ENCODE measurements around the gene TJAP1.
"Not testable (repeated sequence)": the region's sequence is repeated elsewhere in the genome, so short reads cannot be mapped to it uniquely, and the experiment has no call there.

Gene TJAP1

DNA sequence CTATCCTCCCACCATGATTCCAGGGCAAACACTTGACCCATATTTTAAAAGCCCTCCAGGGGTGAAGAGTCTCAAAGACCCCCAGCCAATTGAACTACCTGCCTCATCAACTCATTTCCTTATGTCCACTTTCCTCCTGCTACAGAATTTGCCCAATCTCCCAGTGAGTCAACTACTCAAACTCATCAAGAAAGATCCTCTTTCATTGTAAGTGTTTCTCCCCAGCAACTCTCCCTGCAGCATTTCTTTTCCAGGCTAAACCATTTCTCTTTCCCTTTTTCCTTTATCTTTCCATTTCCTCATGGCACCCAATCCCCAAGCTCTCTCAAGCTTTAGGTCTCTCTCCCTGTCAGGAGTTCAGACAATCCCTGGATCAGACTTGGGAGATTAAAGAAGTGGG is 23.5 kb upstream of the TJAP1 start:
- no peak for DNase-seq

DNA sequence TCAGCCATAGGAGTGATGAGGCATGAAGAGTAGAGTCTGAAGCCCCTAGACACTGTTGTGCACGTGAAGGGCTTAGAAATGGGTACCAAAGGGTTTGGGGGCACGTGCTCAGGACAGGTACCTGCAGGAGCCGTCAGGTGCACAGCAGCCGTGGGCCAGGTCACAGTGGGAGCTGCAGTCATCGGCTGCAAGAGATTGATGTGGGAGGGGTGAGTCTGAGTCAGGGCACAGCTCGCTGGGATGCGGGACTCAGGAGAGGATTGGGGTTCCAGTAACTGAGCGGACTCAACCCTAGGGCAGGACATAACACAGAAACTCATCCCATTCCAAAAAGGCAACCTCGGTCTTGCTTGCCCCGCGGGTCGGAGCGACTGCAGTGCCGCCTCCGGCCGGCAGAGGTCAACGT is 23.1 kb upstream of the TJAP1 start:
- DNase-seq, result no peak

DNA sequence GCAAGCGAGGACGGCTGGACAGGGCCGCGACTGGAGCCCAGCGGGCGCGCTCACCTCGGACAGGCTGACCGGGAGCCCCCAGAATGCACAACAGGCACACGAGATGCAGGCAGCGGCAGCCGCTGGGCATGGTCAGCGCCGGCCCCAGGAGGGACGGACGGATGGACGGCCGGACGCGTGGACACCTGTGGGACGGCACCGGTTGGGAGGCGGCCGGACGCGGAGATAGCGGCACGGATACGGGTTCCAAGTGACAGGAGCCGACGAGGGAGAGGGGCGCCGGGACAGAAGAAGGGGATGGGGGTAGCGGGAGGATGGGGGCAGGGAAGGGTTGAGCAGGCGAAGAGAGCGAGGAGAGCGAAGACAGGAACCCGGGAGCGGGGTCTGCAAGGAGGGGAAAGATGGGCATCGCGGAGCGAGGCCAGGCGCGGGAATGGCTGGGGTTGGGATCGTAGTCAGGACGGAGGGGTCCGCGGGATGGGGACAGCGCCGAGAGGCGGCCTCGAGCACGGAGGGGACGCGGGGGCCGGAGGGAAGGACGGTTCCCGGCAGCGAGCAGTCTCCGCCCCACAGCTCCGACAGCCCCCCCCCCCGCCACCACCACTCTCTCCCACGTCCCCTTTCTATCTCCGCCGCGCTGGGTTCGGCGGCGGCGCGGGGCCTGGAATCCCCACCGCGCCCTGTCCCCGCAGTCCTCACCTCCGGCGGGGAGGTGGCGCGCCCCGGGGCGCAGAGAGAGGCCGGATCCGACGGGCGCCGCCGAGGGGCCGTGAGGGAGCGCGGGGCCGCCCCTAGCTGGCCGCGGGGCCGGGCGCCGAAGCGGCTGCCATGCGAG is 22.5 kb upstream of the TJAP1 start:
- peak; percentile 57 for DNase-seq

DNA sequence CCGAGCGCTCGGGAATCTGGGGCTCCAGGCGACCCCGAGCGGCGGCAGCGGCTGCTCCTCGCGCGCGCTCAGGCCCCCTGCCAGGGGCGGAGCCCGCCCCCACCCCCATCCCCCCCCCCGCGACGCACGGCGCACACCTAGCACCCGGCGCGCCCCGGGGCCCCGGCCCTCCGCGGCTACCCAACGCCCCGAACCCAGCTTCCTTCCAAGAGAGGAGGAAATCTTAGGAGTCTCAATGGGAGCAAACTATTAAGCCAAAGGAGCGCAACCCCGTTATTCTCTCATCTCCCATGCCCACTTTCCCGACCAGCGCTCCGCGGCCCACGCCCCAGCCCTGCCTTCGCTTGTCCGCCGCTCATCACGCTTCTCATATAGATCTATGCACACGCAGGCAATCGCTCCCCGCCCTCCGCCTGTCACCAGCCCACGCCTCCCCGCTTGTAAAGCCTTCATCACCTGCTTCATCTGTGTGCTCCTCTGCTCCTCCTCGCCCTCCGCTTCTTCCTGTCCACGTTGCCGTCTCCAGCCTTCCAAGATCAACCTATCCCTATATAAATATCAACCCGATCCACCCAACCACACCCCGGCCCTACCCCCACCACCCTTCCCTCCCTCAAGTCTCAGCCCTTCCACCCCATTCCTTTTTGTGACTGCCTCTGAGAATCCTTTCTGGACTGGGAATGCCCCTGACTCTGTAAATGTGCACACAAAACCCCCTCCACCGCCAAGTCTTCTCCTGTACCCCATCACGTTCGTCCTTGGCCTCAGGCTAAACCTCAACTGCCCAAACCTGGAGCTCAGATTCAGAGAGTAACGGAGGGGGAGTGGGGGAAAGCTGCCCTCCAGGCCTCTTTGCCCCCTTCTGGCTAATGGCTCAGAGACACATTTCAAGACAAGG is 21.6 kb upstream of the TJAP1 start, which contains the start of gene DLK2:
Gene DLK2, minus strand, starts transcription at position 18 of the 898 bp plus-strand sequence. CDS start 723 bp downstream, outside the sequence.
- DNase-seq, result no peak

DNA sequence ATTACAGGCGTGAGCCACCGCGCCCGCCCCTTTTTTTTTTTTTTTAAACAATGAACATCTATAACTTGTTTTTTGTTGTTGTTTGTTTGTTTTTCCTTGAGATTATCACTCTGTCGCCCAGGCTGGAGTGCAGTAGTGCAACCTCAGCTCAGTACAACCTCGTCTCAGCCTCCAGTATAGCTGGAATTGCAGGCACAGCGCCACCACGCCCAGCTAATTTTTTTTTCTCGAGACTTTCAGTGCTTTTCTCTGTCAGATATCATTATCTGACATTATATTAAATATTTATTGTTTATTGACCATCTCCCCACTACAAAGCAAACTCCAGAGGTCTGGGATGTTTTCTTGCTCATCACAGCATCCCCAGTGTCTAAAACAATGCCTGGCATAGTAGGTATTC is 19.7 kb upstream of the TJAP1 start:
- no peak for DNase-seq

DNA sequence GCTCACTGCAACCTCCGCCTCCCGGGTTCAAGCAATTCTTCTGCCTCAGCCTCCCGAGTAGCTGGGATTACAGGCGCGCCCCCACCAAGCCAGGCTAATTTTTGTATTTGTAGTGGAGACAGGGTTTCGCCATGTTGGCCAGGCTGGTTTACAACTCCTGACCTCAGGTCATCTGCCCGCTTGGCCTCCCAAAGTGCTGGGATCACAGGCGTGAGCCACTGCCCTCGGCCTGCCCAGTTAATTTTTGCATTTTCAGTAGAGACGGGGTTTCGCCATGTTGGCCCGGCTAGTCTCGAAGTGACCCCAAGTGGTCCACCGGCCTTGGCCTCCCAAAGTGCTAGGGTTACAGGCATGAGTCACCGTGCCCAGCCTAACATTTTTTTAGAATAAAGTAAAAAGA is 19.2 kb upstream of the TJAP1 start:
- DNase-seq, result not testable (repeated sequence)

DNA sequence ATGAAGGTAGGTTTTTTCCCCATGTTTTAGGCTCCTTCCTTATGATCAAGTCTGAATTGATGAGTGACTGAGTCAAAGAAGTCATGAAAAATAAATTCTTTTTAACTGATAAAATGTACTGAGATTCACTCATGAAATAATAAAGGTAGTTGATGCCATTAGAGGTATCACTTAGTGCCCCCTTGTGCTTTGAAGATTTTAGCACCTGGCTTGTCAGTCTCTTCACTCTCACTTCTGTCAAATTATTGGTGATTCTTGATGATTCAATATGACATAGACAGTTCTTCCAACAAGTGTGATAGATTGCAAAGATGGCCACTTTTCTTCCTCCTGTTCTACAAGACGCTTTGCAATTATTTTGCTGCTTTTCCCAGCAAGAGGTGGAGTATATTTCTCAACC is 17.8 kb upstream of the TJAP1 start:
- DNase-seq, result no peak

DNA sequence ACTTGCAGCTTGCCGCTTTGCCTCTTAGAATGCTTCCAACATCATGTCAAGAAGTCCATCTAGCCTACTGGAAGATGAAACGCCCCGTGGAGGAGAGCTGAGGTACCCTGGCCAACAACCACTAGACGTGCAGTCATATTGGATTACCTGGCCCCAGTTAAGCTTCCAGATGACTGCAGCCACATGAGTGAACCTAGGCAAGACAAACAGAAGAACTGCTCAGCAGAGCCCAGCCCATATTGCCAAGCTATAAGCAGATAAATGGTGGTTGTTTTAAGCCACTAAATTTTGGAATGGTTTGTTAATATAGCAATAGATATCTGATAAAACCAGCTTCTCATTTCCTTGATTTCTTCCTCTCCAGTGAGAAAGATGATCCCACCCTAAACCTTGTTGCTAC is 17.3 kb upstream of the TJAP1 start:
- DNase-seq, result no peak

DNA sequence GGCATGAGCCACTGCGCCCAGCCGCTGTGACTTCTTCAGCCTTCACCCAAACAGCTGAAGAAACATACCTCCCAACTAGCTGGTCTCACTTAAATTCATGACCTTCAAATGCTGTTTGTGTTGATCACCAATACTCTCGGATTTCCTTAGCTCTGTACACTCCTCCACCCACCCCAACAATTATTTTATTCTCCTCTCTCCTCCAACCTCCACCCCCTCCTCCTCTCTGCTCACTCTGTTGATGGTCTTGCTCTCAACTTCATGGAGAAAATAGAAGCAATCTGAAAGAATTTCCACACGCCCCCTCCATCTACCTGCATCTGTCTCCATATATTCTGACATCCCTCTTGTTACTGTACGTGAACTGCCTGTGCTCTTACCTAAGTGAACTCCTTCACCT is 15.4 kb upstream of the TJAP1 start:
- no peak for DNase-seq

DNA sequence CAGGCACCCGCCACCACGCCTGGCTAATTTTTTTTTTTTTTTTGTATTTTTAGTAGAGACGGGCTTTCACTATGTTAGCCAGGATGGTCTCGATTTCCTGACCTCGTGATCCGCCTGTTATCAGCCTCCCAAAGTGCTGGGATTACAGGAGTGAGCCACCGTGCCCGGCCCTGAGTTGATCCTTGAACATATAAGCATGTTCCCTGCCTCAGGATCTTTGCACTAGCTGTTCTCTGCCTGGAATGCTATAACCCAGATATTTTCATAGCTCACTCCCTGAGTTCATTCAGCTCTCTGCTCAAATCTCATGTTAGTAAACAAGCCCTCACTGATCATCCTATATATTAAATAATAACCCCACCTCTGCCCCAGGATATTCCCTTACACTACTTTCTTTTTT is 13.0 kb upstream of the TJAP1 start:
- no peak for DNase-seq

DNA sequence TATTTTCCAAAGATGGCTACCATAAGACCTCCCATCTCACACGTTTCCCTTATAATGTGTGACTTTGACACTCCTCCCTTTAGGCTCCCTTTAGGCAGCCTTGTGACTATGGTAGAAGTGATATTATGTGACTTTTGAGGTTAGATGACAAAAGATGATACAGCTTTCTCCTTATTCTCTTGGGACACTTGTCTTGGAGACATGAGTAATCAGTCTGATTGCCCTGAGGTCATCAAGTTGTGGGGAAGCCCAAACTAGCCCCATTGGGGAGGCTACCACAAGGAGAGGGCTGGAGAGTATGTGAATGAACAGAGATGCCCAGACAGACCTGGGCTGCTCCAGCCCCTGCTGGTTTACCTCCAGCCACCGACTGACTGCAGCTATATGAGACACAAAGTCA is 11.4 kb upstream of the TJAP1 start:
- no peak for DNase-seq

DNA sequence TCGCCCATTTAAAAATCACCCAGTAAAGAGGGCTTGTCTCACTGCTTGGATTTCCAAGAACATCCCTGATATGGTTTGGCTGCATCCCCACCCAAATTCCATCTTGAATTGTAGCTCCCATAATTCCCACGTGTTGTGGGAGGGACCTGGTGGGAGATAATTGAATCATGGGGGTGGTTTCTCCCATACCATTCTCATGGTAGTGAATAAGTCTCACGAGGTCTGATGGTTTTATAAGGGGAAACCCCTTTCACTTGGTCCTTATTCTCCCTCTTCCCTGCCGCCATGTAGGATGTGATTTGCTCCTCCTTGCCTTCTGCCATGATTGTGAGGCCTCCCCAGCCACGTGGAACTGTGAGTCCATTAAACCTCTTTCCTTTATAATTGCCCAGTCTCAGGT is 10.1 kb upstream of the TJAP1 start:
- DNase-seq, result not testable (repeated sequence)

DNA sequence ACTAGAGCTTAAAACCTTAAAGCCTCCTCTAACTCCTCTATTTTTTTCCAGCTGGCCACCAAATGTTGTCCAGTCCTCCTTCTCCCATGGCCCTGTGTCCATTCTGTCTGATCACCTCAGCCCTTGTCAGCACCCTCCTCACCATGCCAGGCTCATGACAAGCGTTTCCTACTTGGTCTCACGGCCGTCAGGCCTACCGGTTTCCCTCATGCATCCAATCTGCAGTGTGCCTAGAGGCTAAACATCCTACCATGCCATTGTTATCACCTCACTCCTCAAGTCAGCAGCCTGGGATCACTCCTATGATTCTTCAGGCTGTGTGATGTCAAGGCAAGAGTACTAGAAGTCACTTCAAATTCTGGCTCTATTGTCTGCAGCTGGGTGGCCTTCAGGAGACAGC is 9.6 kb upstream of the TJAP1 start:
- no peak for DNase-seq

DNA sequence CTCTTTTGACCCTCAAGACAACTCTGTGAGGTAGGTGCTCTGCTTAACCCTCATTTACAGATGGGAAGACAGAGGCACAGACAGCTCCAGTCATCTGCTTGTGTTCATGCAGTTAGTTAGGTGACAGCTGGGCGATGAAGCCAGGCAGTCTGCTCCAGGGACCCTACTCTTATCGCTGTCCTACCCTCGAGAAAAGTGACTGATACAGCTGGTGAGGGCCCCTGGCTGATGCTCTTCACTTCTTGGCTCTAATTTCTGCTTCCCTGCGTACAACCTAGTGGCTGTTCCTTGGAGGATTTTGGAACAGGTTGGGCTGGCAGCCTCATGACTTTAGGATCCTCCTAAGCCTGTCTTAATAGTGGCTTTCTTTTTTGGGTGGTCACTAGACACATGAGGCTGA is 9.1 kb upstream of the TJAP1 start:
- DNase-seq, result no peak

DNA sequence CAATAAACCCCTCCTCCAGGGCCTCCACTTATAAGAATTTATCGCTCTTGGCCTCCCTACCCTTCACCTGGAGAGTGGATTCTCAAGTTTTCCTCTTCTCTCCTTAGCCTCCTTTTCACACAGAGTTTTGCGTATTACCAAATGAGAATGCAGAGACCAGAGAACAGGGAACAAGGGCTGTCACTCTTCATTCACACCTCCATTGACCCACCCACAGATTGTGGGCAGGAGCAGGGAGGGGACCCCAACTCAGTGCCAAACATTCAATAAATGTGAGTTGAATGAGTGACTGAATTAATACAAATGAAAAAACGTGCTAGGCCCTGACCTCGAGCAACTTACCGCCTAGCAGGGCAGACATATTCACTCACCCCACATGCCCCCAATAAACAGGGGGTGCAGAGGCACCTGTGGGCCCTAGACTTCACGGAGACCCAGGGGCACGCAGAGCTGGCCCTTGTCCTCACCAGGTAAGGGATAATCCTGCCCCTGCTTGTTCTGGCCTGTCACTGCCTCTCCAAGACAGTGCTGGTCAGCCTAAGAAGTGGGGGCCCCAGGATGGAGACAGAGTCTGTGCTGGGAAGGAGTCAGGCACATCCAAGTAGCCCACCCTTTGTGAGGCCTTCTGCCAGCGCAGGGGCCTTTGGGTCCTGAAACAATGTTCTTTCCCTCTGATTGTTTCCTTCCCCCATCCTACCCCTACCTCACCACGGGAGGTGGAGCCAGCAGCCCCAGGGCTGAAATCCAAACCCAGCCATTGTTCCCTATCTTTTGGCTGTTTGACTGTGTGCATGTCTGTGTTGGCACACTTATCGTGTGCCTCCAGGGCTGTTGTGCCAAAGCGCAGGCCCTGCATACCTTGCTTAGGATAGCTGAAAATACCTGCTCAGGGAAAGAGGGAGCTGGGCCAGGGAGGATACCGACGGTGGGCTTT is 8.4 kb upstream of the TJAP1 start:
- DNase-seq, result no peak

DNA sequence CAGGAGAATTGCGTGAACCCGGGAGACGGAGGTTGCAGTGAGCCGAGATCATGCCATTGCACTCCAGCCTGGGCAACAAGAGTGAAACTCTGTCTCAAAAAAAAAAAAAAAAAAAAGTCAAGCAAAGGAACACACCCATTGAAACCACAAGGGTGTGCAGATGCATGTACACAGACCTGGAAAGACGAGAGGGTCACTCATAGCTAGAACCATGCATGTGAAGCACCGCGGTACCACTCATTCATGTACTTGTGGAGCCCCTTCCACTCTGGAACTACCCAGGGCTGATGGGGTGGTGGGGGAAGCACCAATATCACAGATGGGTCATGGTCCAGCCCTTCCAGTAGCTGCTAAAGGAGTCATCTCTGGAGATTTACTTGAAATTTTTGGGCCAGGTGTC is 7.4 kb upstream of the TJAP1 start:
- no peak for DNase-seq

DNA sequence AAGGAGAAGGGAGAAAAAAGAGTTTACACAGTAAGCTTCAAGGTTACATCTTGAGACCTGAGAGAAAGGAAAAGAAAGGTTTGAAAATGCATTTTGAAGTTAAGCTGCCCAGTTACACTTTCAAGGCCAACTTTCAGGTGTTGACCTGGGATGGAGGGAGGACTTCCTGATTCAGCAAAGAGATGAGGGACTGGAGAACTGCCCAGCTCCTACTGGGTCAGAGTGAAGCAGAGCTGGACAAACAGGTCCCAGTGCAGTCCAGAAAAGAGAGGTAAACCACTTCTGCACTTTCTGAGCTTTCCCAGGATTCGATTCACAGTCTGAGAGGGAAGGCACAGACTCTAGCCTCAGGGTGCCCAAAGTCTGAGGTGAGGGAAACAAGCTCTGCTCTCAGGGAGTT is 6.0 kb upstream of the TJAP1 start:
- no peak for DNase-seq

DNA sequence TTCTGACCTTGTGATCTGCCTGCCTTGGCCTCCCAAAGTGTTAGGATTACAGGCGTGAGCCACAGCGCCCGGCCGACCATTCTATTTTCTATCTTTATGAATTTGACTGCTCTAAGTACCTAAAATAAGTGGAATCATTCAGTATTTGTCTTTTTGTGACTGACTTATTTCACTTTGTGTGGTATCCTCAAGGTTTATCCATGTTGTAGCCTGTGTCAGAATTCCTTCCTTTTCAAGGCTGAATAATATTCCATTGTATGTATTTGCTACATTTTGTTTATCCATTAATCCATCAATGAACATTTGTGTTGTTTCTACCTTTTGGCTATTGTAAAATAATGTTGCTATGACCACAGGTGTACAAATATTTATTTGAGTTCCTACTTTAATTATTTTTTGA is 4.9 kb upstream of the TJAP1 start:
- no peak for DNase-seq

DNA sequence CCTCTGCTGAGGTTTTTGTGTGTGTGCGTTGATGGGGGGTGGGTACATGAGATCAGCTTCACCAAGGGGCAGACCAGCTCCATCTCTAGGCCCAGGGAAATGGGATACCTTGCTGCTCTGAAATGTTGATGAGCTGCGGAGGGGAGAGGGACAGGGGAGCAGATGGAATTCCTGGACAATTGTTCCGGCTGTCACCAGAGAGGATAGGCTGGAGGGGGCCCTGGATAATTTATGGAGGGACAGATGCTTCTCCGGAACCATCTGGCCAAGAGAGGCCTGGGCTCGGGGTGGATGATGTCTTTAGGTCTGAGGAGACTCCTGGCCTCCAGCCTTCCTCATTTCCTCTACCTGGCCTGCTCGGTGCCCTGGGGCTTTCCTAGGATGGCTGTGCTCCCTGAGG is 1.9 kb upstream of the TJAP1 start:
- no peak for DNase-seq

DNA sequence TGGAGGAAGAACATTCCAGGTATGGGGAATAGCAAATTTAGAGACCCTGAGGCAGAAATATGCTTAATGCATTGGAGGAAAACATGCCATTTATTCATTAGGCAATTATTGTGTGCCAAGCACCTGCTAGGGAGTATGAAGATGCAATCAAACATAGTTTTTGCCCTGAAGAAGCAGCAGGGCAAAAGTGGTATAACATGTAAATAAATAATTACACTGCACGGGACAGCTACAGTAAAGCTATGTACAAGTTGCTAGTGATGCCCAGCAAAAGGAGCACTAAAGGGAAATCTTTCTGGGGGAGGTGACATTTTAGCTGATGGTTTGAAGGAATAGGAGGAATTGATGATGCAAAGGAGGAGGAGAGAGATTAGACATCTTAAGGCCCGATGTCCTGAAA is 624 bp upstream of the TJAP1 start:
- no peak for DNase-seq

DNA sequence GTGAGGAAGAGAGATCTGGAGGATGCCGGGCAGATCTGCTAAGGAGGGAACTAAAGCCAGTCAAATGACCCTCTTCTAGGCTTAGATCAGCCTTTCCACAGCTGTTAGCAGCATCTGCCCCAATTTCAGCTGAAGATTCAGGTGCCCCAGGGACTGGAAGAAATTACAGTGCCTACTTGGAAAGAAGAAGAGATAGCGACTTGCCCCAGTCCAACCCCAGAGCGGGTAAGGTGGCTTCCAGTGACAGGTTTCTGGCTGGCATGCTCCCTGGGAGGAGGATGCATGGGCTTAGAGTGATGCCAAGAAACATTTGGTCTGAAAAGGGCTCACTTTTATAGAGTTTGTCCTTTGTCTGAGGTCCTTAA is 620 bp downstream of the TJAP1 start:
- no peak for DNase-seq

DNA sequence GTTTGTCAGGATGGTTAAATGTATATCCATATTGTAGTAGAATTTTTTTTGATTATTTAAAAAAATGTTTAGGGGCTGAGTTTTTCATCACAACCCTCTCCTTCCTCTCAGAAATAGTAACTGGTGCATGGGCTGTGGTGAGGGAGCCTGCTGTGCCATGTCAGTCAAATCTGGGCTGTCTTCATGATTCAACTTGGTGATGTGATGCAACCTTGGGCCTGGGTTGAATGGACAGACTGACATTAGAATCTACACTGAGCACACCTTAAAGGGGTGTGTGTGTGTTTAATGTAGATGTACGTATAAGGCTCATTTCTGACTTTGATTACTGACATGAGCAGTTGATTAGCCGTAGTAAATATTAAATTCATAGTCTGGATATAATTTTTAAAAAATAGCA is 3.7 kb downstream of the TJAP1 start:
- no peak for DNase-seq

DNA sequence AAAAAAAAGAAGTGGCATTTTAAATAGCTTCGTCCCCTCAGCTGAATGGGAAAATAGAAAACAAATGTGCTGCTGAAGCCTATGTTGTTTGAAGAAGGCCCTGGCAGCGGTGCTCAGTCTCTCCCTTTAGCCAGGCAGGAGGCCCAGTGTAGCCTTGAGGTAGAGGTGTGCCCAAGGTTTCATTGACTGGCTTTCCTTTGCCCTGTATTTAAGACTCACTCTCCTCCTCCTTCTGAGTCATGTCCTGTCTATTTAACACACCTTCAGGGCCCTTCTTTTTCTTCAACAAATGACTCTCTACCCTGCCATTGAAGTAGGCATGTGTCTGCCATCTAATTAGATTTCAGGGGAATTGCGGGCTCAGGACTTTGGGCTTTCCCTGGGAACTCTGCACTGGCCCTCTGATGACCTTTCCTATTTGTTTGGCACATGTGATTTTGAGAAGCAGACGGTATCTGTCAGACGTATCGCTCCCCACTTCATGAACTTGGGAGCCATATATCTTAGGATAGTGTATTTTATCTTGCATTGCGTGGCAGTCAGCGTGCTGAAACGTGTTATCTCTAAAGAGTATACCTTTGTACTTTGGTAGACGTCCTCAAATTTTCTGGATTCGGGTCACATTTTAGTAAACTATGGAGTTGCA is 4.3 kb downstream of the TJAP1 start:
- no peak for DNase-seq
